GM21528 (cell line): ENCODE measurements around the gene TCF19.

ENCODE experiments used
- ATAC-seq: cut with Tn5 transposase; IDR thresholded peaks from one replicate; pipeline ENCODE4 v1.9.1; 2021; ENCODE audit warnings: mild to moderate bottlenecking, moderate library complexity; ENCODE audit not compliant: unreplicated experiment, low FRiP score

The TCF19 gene

GRCh38 chr6:31202259-31203166 is 44.1 kb downstream of the TCF19 start:
- ATAC-seq = no peak

GRCh38 chr6:31203345-31203979 is 45.1 kb downstream of the TCF19 start:
- peak; percentile 51 for ATAC-seq

- no peak for ATAC-seq
These were observed 46.4 kb downstream of the TCF19 start for GRCh38 chr6:31204751-31205145.

- ATAC-seq = no peak
These were observed 47.2 kb downstream of the TCF19 start for GRCh38 chr6:31205638-31206037.

GRCh38 chr6:31208506-31208905 is 50.1 kb downstream of the TCF19 start:
- ATAC-seq = no peak

GRCh38 chr6:31209137-31209536 is 50.7 kb downstream of the TCF19 start:
- ATAC-seq = no peak

- ATAC-seq = no peak
These were observed 51.7 kb downstream of the TCF19 start for GRCh38 chr6:31210123-31210522.

- ATAC-seq = no peak
These were observed 52.5 kb downstream of the TCF19 start for GRCh38 chr6:31210741-31211532.
